GM21717 (cell line): ENCODE data around the gene GGA3.

Source experiments
- ATAC-seq: cut with Tn5 transposase; IDR thresholded peaks from one replicate; pipeline ENCODE4 v1.9.1; 2021; ENCODE audit warnings: mild to moderate bottlenecking, moderate library complexity; ENCODE audit not compliant: unreplicated experiment

Gene GGA3

DNA sequence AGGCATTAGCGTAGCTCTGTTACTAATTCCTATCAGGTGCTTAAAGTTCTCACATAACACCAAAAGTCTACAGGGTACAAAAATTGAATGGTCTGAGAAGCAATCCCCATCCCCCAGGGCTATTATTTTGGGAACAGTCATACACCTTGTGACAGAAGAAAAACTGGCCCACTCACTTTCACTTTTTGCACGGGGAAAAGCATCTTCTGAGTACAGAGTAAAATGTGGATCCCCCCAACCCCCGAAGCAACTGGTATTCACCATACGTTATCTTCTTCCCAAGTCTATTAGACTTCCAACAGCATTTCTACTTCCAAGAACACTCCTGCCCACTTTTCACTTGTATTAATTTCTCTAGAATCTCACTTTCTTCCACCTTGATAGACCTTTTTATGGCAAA is 11.8 kb downstream of the GGA3 start:
- no peak for ATAC-seq

DNA sequence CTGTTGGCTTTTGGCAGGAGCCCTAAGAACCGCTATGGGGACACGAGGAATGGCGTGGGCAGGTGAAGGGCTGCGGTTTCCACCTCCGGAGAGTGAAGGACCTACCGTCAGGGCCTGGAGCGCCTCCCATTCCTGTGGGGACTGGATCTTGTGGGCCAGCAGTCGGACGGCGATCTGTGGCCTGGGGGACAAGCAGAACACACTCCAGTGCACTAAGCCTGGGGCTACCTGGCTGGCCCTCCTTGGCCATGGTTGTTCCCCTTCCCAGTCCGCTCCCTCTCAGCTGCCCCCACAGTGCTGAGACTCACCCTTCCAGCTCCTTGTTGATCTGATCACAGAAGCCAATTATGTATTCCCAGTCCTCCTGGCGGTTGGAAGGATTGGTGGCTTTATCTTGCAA is 15.0 kb downstream of the GGA3 start:
- no peak for ATAC-seq

GRCh38 chr17:75245011-75245410 is 16.4 kb downstream of the GGA3 start:
- ATAC-seq, result no peak

DNA sequence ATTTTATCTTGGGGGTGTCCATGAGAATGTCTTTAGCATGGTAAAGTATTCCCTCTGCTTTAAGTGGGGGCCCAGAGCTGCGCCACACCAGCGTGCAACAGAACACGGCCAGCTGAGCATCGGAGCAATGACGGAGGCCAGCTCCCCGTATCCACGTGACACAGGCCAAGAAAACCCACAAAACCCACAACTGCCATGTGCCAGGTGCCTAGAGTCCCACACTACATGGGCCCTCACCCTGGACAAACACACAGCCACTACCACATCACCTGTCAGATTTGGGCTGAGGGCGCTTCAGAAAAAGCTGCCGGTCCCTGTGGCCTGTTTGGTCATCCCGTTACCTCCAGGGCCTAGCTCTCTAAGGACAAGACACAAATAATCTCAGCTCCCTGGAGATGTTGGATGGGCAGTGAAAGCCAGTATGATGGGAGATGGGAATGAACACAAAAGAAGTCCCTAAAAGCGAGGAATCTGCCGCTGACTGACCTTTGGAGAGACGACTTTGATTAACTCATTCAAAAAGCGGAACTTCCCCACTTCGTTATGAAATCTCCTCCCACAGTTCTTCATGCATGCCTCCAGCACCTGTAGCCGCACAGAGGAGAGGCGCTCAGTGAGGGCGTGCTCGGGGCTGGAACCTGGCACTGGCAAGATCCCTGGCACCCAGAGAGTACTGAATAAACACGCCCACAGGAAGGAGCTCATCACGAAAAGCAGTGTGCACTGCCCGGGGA is 17.1 kb downstream of the GGA3 start:
- ATAC-seq, result no peak

- ATAC-seq, result no peak
Measured at GRCh38 chr17:75242461-75243042, 18.9 kb downstream of the GGA3 start.

GRCh38 chr17:75241996-75242460 is 19.4 kb downstream of the GGA3 start:
- ATAC-seq, result no peak

DNA sequence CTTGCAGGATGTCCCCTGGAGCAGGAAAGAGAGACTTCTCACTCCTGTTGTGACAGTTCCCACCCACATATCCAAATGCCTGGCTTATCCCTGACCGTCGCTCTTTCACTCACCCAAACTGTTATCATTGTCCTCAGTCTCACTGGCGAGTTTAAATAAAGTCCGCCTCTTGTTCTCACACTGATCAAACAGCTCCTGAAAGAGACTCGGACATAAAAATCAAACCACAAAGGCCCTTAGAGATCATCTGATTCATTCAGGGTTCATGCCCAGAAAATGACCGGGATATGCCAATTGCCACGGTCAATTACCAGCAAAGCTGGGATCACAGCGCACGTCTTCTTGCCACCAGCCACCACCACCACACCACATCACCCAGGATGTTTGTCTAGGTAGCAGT is 19.9 kb downstream of the GGA3 start:
- ATAC-seq, result no peak

- no peak for ATAC-seq
Measured at GRCh38 chr17:75241143-75241430, 20.3 kb downstream of the GGA3 start.

- ATAC-seq, result no peak
Measured at GRCh38 chr17:75240394-75241142, 20.8 kb downstream of the GGA3 start.

DNA sequence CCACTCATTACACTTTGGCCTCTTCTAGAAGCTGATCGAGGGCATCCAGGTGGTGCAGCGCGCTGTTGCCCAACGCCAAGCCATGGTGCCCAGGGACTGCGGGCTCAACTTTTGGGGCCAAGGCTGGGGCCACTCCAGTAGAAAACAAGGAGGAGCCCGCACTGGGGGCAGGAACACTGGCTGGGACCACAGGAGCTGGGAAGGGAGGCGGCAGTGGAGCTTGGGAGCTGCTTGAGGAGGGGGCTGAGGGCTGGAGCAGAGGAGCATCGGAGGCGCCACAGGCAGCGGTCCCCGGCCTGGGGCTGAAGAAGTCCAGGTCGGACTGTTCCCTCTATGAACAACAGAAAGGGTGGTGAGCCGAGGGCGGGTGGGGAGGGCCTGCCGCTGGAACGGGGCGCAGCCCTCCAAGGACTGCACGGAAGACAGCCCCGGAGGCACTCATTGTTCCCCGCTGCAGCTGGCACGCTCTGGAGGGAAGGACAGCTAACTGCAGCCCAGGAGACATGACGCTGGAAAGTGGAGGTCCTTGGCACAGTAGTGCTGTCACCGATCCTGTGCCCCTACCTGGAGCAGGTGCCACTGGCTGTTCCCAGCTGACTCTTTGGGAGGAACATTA is 21.5 kb downstream of the GGA3 start:
- no peak for ATAC-seq

- no peak for ATAC-seq
Measured at GRCh38 chr17:75239214-75239613, 22.2 kb downstream of the GGA3 start.

DNA sequence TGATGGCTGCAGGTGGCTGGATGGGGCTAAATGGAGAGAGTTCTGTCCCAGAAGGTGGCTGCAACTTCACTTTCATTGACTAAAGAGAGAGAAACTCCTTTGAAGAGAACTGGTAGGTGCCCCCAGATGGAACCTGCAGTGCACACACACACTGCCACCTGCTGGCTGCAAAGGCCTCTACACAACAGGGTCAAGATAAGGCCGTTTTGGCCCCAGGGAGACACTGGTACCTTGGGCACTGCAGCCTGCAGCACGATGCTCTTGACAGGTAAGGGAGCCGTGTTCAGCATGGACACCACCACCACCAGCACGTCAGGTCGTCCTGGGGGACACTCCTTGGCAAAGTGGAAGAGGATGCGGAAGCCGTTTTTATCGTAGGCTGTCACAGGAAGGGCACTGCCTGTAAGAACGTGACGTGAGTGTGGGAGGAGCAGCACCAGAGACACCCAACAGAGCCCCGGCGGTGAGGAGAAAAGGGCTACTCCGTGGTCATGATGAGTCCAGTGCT is 22.7 kb downstream of the GGA3 start:
- ATAC-seq, result no peak

- ATAC-seq, result no peak
Measured at GRCh38 chr17:75238020-75238580, 23.3 kb downstream of the GGA3 start.

DNA sequence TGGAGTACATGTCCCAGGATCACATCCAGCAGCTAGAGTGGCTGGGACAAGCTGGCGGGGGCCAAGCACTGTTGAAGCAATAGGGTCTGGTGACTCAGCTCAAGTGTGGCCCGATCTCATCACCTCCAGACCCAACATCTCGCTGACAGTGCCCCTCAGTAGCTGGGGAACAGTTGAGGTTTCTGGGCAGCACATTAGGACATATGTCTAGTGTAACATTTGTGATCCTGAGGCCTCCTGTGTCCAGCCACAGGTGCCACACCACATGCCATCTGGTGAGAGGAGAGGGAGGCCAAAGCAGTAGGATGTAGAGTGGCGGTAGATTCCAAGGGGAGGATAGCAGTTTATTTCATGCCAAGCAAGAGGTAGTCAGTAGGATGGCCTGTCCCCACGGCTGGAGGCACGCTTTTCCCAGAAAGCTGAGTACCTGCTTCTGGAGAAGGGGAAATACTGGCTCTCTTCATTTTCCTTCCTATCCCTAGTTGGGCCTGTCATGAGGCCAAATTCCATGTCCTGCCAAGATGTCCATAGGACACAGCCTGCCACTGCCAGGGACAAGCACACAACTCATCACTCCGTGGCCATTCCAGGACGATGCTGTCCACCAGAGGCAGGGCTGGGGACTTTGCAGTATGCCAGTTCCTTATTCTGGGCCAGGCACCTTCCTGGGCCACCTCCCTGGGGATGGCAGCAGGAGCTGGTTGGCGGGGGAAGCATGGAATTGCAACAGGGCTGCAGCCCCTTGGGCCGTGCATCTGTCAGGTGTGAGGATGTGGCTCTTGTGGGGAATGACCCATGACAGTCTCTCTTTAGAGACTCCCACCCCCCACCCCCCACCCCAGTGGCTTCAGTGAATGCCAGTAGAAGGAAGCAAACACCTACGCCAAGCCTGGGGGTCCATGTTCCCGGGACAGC is 24.0 kb downstream of the GGA3 start:
- ATAC-seq, result no peak

DNA sequence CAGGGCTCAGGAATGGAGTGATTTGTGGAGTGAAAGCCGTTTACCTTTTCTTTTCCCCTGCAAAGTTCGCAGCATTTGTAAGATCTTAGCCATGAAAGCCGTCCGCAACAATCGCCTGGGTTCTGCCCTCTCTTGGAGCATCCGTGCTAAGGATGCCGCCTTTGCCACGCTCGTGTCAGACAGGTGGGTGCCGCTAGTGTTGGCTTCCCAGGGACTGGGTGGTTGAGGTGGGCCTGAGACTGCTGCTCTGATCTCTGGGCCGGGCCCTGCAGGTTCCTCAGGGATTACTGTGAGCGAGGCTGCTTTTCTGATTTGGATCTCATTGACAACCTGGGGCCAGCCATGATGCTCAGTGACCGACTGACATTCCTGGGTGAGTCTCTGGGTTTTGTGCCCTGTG is 28.6 kb downstream of the GGA3 start:
- ATAC-seq, result no peak

- no peak for ATAC-seq
Measured at GRCh38 chr17:75231741-75232464, 29.5 kb downstream of the GGA3 start.

DNA sequence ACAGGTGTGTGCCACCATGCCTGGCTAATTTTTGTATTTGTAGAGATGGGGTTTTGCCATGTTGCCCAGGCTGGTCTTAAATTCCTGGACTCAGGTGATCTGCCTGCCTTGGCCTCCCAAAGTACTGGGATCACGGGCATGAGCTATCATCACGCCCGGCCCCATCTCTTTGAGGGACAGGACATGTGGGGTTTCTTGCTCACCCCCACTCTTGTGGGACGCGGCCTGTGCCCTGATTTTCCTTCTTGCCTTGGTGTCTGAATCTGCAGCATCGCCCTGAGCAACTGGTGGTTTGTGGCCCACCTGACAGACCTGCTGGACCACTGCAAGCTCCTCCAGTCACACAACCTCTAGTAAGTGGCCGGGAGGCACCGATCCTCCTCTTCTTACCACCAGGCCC is 30.3 kb downstream of the GGA3 start:
- ATAC-seq, result no peak

GRCh38 chr17:75228847-75229246 is 32.6 kb downstream of the GGA3 start:
- ATAC-seq, result no peak

DNA sequence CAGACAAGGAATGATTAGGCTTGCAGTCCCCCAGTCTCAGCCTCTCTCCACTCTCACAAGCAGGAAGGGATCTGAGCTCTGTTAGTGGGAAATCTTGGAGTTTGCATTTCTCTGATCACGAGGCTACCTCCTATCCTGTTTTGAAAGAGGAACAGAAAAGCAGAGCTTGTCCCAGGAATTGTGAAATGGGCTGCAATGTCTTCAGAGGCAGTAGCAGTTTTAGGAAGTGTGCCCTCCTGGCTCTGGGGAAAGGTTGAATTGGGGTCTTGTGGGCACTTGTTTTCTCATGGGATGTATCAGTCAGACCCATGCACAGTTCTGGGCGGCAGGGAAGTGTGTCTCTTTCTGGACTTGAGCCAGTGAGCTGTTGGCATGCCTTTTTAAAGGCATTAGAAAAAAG is 33.1 kb downstream of the GGA3 start:
- ATAC-seq, result no peak

DNA sequence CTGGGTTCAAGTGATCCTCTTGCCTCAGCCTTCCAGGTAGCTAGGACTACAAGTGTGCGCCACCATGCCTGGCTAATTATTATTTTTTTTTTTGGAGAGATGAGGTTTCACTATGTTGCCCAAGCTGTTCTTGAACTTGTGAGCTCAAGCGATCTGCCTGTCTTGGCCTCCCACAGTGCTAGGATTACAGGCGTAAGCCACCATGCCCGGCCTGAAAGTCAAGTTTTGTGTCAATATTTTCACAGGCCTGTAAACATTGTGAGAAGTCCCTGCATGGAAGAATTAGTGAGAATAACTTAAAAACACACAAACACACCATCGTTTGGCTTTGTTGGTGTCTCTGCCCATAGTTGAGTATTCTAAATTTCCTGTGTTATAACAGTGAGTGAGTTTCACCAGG is 33.7 kb downstream of the GGA3 start:
- no peak for ATAC-seq
